ENCODE results near the gene PLA2G2D.

PLA2G2D gene

GRCh38 chr1:20108366-20109123 is 10.8 kb downstream of the PLA2G2D start:
- Histone ChIP-seq H4K20me1 (ENCODE audit: control insufficient read depth, insufficient read depth, low read depth, low read length) (no peaks in the 10 kb centered on the region), H3K4me2 (ENCODE audit: low read length) (no peak overlapping the region), H3K79me2 (ENCODE audit: control insufficient read depth, low read length) (no peaks in the 10 kb centered on the region), H3K27ac (ENCODE audit: low read depth, low read length) (no peak overlapping the region), H3K9me3 (ENCODE audit: control insufficient read depth, insufficient read depth, low read length) (no peaks in the 10 kb centered on the region), H3K36me3 (ENCODE audit: control insufficient read depth, low read length) (no peaks in the 10 kb centered on the region), H3F3A (ENCODE audit: control insufficient read depth, insufficient read depth) (no peaks in the 10 kb centered on the region), H3K4me1 (ENCODE audit: control insufficient read depth, low read length) (no peaks in the 10 kb centered on the region), H3K4me3 (ENCODE audit: low read length) (no peak overlapping the region), H3K9me2 (replicated peaks; ENCODE audit: control insufficient read depth, low read length) (no peaks in the 10 kb centered on the region), H3K27me3 (ENCODE audit: control insufficient read depth, low read length) (no peaks in the 10 kb centered on the region)
- TF ChIP-seq CTCF (IDR thresholded peaks at IDR 0.05; ENCODE audit: low read depth, low read length, poor library complexity, severe bottlenecking) (no peak), EZH2phosphoT487 (IDR thresholded peaks at IDR 0.05; ENCODE audit: borderline replicate concordance, low read length) (no peak)

GRCh38 chr1:20107796-20108195 is 11.5 kb downstream of the PLA2G2D start:
- Histone ChIP-seq H4K20me1 (ENCODE audit: control insufficient read depth, insufficient read depth, low read depth, low read length) (no peaks in the 10 kb centered on the region), H3K9me2 (replicated peaks; ENCODE audit: control insufficient read depth, low read length) (no peaks in the 10 kb centered on the region), H3F3A (ENCODE audit: control insufficient read depth, insufficient read depth) (no peaks in the 10 kb centered on the region), H3K4me1 (ENCODE audit: control insufficient read depth, low read length) (no peaks in the 10 kb centered on the region), H3K4me2 (ENCODE audit: low read length) (no peak overlapping the region), H3K9me3 (ENCODE audit: control insufficient read depth, insufficient read depth, low read length) (no peaks in the 10 kb centered on the region), H3K27ac (ENCODE audit: low read depth, low read length) (no peak overlapping the region), H3K4me3 (ENCODE audit: low read length) (no peak overlapping the region), H3K36me3 (ENCODE audit: control insufficient read depth, low read length) (no peaks in the 10 kb centered on the region), H3K79me2 (ENCODE audit: control insufficient read depth, low read length) (no peaks in the 10 kb centered on the region), H3K27me3 (ENCODE audit: control insufficient read depth, low read length) (no peaks in the 10 kb centered on the region)
- TF ChIP-seq CTCF (IDR thresholded peaks at IDR 0.05; ENCODE audit: low read depth, low read length, poor library complexity, severe bottlenecking) = no peak
- no peak for TF ChIP-seq EZH2phosphoT487 (IDR thresholded peaks at IDR 0.05; ENCODE audit: borderline replicate concordance, low read length)

- Histone ChIP-seq H3K4me2 (ENCODE audit: low read length) (no peak overlapping the region), H3K79me2 (ENCODE audit: control insufficient read depth, low read length) (no peaks in the 10 kb centered on the region), H3F3A (ENCODE audit: control insufficient read depth, insufficient read depth) (no peaks in the 10 kb centered on the region), H3K4me1 (ENCODE audit: control insufficient read depth, low read length) (no peaks in the 10 kb centered on the region), H3K9me3 (ENCODE audit: control insufficient read depth, insufficient read depth, low read length) (no peaks in the 10 kb centered on the region), H3K27ac (ENCODE audit: low read depth, low read length) (no peak overlapping the region), H4K20me1 (ENCODE audit: control insufficient read depth, insufficient read depth, low read depth, low read length) (no peaks in the 10 kb centered on the region), H3K27me3 (ENCODE audit: control insufficient read depth, low read length) (no peaks in the 10 kb centered on the region), H3K9me2 (replicated peaks; ENCODE audit: control insufficient read depth, low read length) (no peaks in the 10 kb centered on the region), H3K4me3 (ENCODE audit: low read length) (no peak overlapping the region), H3K36me3 (ENCODE audit: control insufficient read depth, low read length) (no peaks in the 10 kb centered on the region)
- TF ChIP-seq EZH2phosphoT487 (IDR thresholded peaks at IDR 0.05; ENCODE audit: borderline replicate concordance, low read length) = no peak
- TF ChIP-seq CTCF (IDR thresholded peaks at IDR 0.05; ENCODE audit: low read depth, low read length, poor library complexity, severe bottlenecking) = no peak
Measured at GRCh38 chr1:20107351-20107750, 12.0 kb downstream of the PLA2G2D start.

All from DOHH2 (cell line).